GM19023 (cell line): ENCODE results near the gene DDX4.
A peak's percentile ranks its signal among the peaks of the same experiment; 100 is the strongest.
"Not testable (repeated sequence)": the region's sequence is repeated elsewhere in the genome, so short reads cannot be mapped to it uniquely, and the experiment has no call there.

ENCODE experiments used
- ATAC-seq: cut with Tn5 transposase; IDR thresholded peaks from one replicate; pipeline ENCODE4 v1.9.1; 2021; ENCODE audit warnings: mild to moderate bottlenecking, moderate library complexity; ENCODE audit not compliant: unreplicated experiment

The DDX4 gene

GRCh38 chr5:55737793-55738192, at the start of gene DDX4:
Gene DDX4, plus strand, starts transcription at chr5:55738061. Its CDS starts 903 bp downstream, at chr5:55738964.
- no peak for ATAC-seq

GRCh38 chr5:55691265-55692105, 46.4 kb upstream of the DDX4 start:
- no peak for ATAC-seq

GRCh38 chr5:55692106-55692417, 45.8 kb upstream of the DDX4 start:
- ATAC-seq = no peak

GRCh38 chr5:55692509-55692908, 45.4 kb upstream of the DDX4 start:
- no peak for ATAC-seq

- ATAC-seq = no peak
Measured at GRCh38 chr5:55694152-55694830, 43.6 kb upstream of the DDX4 start.

- ATAC-seq = not testable (repeated sequence)
Measured at GRCh38 chr5:55696704-55697103, 41.2 kb upstream of the DDX4 start.

- ATAC-seq = no peak
Measured at GRCh38 chr5:55699041-55699688, 38.7 kb upstream of the DDX4 start.

GRCh38 chr5:55700745-55701144, 37.1 kb upstream of the DDX4 start:
- no peak for ATAC-seq

GRCh38 chr5:55701462-55702103, 36.3 kb upstream of the DDX4 start:
- no peak for ATAC-seq

GRCh38 chr5:55702598-55703345, 35.1 kb upstream of the DDX4 start:
- no peak for ATAC-seq

GRCh38 chr5:55706230-55706629, 31.6 kb upstream of the DDX4 start:
- no peak for ATAC-seq

- no peak for ATAC-seq
Measured at GRCh38 chr5:55708732-55709131, 29.1 kb upstream of the DDX4 start.

- no peak for ATAC-seq
Measured at GRCh38 chr5:55711507-55712022, 26.3 kb upstream of the DDX4 start.

GRCh38 chr5:55712023-55712859, 25.6 kb upstream of the DDX4 start, which contains the start of gene SLC38A9:
Gene SLC38A9, minus strand, starts transcription at chr5:55712324. Its CDS starts 14,366 bp downstream, at chr5:55697958.
- ATAC-seq = peak; percentile 100

- ATAC-seq = no peak
Measured at GRCh38 chr5:55713871-55714270, 24.0 kb upstream of the DDX4 start.

GRCh38 chr5:55714339-55714738, 23.5 kb upstream of the DDX4 start:
- no peak for ATAC-seq

GRCh38 chr5:55714749-55715148, 23.1 kb upstream of the DDX4 start:
- no peak for ATAC-seq

- no peak for ATAC-seq
Measured at GRCh38 chr5:55715519-55716078, 22.3 kb upstream of the DDX4 start.

- not testable (repeated sequence) for ATAC-seq
Measured at GRCh38 chr5:55719026-55719425, 18.8 kb upstream of the DDX4 start.
